AG04450 (cell line): Measurements from ENCODE around the gene NTM. TPM values are rescaled to one million over a fixed set of nuclear protein-coding genes. Genes with fewer than 3 reads are reported as not detected.

Experiments used
- CTCF ChIA-PET: fragments of 300-600, 350-600 bp; formaldehyde crosslinking; extraction: SDS; loops from one replicate; lab custom pipeline; 2022; ENCODE audit warnings: antibody characterized with exemption, inconsistent platforms; lab: Charles Lee
- POLR2A ChIA-PET: fragments of 350-600 bp; formaldehyde crosslinking; extraction: SDS; loops from one replicate; lab custom pipeline; 2021; ENCODE audit warnings: antibody characterized with exemption, inconsistent platforms; lab: Yijun Ruan, JAX
- DNase-seq: peaks from one replicate; pipeline ENCODE4 v3.0.0-alpha.2; 2011; ENCODE audit warnings: low read depth, low spot score
- H3K27ac ChIP-seq: one replicate; pipeline ENCODE4 v1.5.1; 2012; ENCODE audit warnings: low read depth, low read length, control low read depth
- H3K27me3 ChIP-seq: one replicate; pipeline ENCODE4 v1.6.0; 2012; ENCODE audit warnings: low read length; ENCODE audit not compliant: control insufficient read depth, insufficient read depth
- H3K4me3 ChIP-seq: 2 replicates; pipeline ENCODE4 v1.5.1; 2011; ENCODE audit warnings: mild to moderate bottlenecking, low read depth, low read length, control low read depth
- H3K9me3 ChIP-seq: 2 replicates; pipeline ENCODE4 v1.5.1; 2012; ENCODE audit warnings: low read length; ENCODE audit not compliant: control insufficient read depth, insufficient read depth
- CTCF ChIP-seq: IDR thresholded peaks from 2 replicates; pipeline ENCODE4 v1.5.1; 2011; ENCODE audit warnings: low read depth, low read length, control low read depth, inconsistent platforms
- polyA plus RNA-seq: library from polyadenylated mRNA; depleted of rRNA; stranded (reverse); fragments of >200 nt; gene quantifications from 2 replicates; pipeline ENCODE4 v1.2.3, GENCODE V29; 2011

Gene NTM
- polyA plus RNA-seq, 1 experiment = 26.9 TPM

GRCh38 chr11:131912134-131912533 lies 541.7 kb downstream of the NTM start:
- no peak overlapping the region for H3K27ac ChIP-seq
- POLR2A ChIA-PET = interaction anchor here (2.6 kb wide), 1 partner anchor 215 kb away, joined by 12 read pairs; no protein-coding TSS in a partner anchor
- DNase-seq = no peak
- no peak for TF ChIP-seq CTCF
- H3K9me3 ChIP-seq = 0 out of 2 replicates have a peak, but pooled peaks cover 2% of the 10 kb centered on the region
- H3K4me3 ChIP-seq = peak overlapping the region; percentile 88
- H3K27me3 ChIP-seq = no peaks in the 10 kb centered on the region
- CTCF ChIA-PET = interaction anchor here (0.6 to 7.0 kb wide), 14 partner anchors 11 to 220 kb away, joined by 3 to 134 read pairs (median 7); no protein-coding TSS in a partner anchor

- CTCF ChIA-PET = interaction anchor here (0.6 to 7.0 kb wide), 21 partner anchors 11 to 1151 kb away, joined by 3 to 134 read pairs (median 4); no protein-coding TSS in a partner anchor
- Histone ChIP-seq H3K27ac (no peak overlapping the region), H3K4me3 (no peak overlapping the region), H3K9me3 (0 out of 2 replicates have a peak, but pooled peaks cover 2% of the 10 kb centered on the region), H3K27me3 (no peaks in the 10 kb centered on the region)
- no peak for TF ChIP-seq CTCF
- POLR2A ChIA-PET = no interaction called here
- no peak for DNase-seq
Measured at GRCh38 chr11:131913267-131913666, 542.9 kb downstream of the NTM start.

DNA sequence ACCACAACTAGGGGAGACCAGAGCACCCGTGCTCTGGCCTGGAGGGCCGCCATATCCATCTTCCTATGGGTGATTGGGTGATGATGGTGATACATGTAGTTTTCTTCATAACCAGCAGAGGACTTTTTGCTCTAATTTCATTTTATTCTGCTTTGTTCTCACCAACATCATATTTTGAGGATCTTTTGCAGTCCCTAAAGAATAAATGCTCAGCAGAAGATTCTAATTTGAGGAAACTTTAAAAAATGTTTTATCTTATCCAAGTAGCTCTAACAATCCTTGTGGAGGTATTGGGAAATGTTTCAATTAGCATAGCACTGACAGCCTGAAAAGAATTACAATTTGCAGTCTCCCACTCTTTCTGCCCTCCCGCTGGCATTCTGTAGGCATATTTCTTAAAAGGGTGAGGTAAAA lies 544.0 kb downstream of the NTM start:
- Histone ChIP-seq H3K9me3 (0 out of 2 replicates have a peak, but pooled peaks cover 2% of the 10 kb centered on the region), H3K27ac (no peak overlapping the region), H3K4me3 (no peak overlapping the region), H3K27me3 (no peaks in the 10 kb centered on the region)
- no peak for DNase-seq
- peak; percentile 57 for TF ChIP-seq CTCF
- ChIA-PET POLR2A (no interaction called here), CTCF (interaction anchor here (1.0 to 7.0 kb wide), 19 partner anchors 9 to 1150 kb away, joined by 3 to 134 read pairs (median 5); no protein-coding TSS in a partner anchor)

DNA sequence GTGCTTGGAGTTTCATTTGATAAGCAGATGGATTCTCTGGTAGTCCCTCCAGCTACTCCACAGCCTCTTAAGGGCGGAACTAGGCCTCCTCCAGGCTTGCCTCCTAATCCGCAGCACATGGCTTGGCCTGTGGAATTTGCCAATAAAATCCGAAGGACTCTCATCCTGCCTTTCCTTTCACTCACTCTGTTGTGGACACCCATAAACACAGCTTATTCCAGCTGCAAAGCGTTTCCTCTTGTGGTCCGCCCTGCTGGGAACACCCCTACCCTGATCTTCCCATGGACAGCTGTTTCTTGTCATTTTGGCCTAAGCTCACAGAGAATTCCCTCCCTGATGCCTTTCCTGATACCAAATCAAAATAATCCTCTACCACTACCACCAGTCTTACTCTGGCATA lies 546.2 kb downstream of the NTM start:
- CTCF ChIA-PET = interaction anchor here (0.9 to 7.0 kb wide), 4 partner anchors 21 to 221 kb away, joined by 3 to 134 read pairs (median 6); no protein-coding TSS in a partner anchor
- no peak for DNase-seq
- TF ChIP-seq CTCF = no peak
- Histone ChIP-seq H3K27me3 (no peaks in the 10 kb centered on the region), H3K9me3 (0 out of 2 replicates have a peak, but pooled peaks cover 2% of the 10 kb centered on the region), H3K27ac (no peak overlapping the region), H3K4me3 (no peak overlapping the region)
- POLR2A ChIA-PET = interaction anchor here (0.5 kb wide), 1 partner anchor 146 kb away, joined by 3 read pairs; no protein-coding TSS in a partner anchor
